Endodermal cell (in vitro differentiated cells): ENCODE measurements around the gene SLC26A3. TPM values are rescaled to one million over a fixed set of nuclear protein-coding genes. Genes with fewer than 3 reads are reported as not detected.

Experiments
- DNase-seq: peaks from one replicate; pipeline ENCODE4 v3.0.0-alpha.2; 2017
- H3K27ac ChIP-seq: 2 replicates; pipeline ENCODE4 v1.5.1; 2013; ENCODE audit warnings: mild to moderate bottlenecking, low read depth, low read length, moderate library complexity
- H3K27me3 ChIP-seq: 2 replicates; pipeline ENCODE4 v1.6.1; 2013; ENCODE audit warnings: mild to moderate bottlenecking, low read length, moderate library complexity; ENCODE audit not compliant: insufficient read depth, control insufficient read depth, poor library complexity, severe bottlenecking
- H3K36me3 ChIP-seq: 2 replicates; pipeline ENCODE4 v1.7.0; 2013; ENCODE audit warnings: mild to moderate bottlenecking, low read length, moderate library complexity; ENCODE audit not compliant: control insufficient read depth, insufficient read depth
- H3K4me1 ChIP-seq: one replicate; pipeline ENCODE4 v1.7.0; 2013; ENCODE audit warnings: low read length; ENCODE audit not compliant: control insufficient read depth, insufficient read depth
- H3K4me3 ChIP-seq: 2 replicates; pipeline ENCODE4 v1.5.1; 2013; ENCODE audit warnings: mild to moderate bottlenecking, low read length, moderate library complexity
- H3K9ac ChIP-seq: 2 replicates; pipeline ENCODE4 v1.6.1; 2013; ENCODE audit warnings: mild to moderate bottlenecking, low read length, moderate library complexity; ENCODE audit not compliant: poor library complexity, severe bottlenecking; ENCODE audit errors: extremely low read depth
- H3K9me3 ChIP-seq: 2 replicates; pipeline ENCODE4 v1.6.1; 2013; ENCODE audit warnings: mild to moderate bottlenecking, low read length, moderate library complexity; ENCODE audit not compliant: control insufficient read depth
- H3K27ac Mint-ChIP-seq: 2 replicates; pipeline ENCODE4 v1.8.0; 2020; ENCODE audit warnings: mixed read lengths
- H3K27me3 Mint-ChIP-seq: 2 replicates; pipeline ENCODE4 v1.8.0; 2021; ENCODE audit warnings: mild to moderate bottlenecking, mixed read lengths; ENCODE audit not compliant: insufficient read depth
- H3K36me3 Mint-ChIP-seq: 2 replicates; pipeline ENCODE4 v1.8.0; 2020; ENCODE audit warnings: low read depth, mixed read lengths
- H3K4me1 Mint-ChIP-seq: 2 replicates; pipeline ENCODE4 v1.8.0; 2020; ENCODE audit warnings: mixed read lengths
- H3K4me3 Mint-ChIP-seq: 2 replicates; pipeline ENCODE4 v1.8.0; 2020; ENCODE audit warnings: mild to moderate bottlenecking, moderate library complexity, mixed read lengths
- H3K9me3 Mint-ChIP-seq: 2 replicates; pipeline ENCODE4 v1.8.0; 2020; ENCODE audit warnings: mild to moderate bottlenecking, mixed read lengths
- WGBS, 2 experiments: methylation state at CpG; one replicate each; pipeline versions ENCODE4 v1.1.5 to v1.1.7; 2013; ENCODE audit warnings: missing lambda C conversion rate in 2 of 2, mixed read lengths in 1 of 2; ENCODE audit not compliant: insufficient coverage in 1 of 2, insufficient read length in 1 of 2; 5-methylcytosine and 5-hydroxymethylcytosine counted together
- total RNA-seq, 2 donors: library from RNA; stranded (reverse); fragmentation: NEBNext Ultra II Directional in 1 of 2; extraction: Animal tissue kit (Norgen Biotek cat#: 25700) in 1 of 2; gene quantifications; 2 replicates in 1 of 2; 3 replicates in 1 of 2; pipeline ENCODE4 v1.2.1, GENCODE V29; 2021
- TF ChIP-seq, protein P1 (sequence below): fragments of 200-600 bp; sonication (generic); conservative IDR thresholded peaks from 2 replicates; pipeline ENCODE4 v1.5.0; 2021; ENCODE audit warnings: antibody characterized with exemption, mild to moderate bottlenecking

The SLC26A3 gene
- total RNA-seq, 2 donors from 2014 or later, result not detected

DNA sequence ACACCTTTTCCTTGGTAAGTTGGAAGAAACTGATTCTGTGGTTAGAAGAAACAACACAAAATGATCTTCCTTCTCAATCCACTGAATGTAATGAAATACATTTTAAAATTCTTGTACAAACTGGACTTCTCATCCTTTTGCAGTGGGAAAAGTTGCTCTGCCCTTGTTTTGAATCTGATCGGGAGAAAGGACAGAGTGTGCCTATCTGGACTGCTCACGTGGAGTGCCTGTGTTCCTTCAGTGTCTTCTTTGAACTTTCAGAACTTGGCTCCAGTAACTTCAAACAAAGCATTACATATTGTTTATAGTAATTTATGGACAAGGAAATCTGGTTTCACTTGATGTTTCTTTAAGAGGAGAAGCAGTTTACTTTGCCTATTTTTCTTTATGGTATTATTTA is 17.1 kb downstream of the SLC26A3 start:
- Histone ChIP-seq H3K27me3 (no peaks in the 10 kb centered on the region), H3K36me3 (no peaks in the 10 kb centered on the region), H3K4me3 (no peak overlapping the region), H3K9me3 (no peaks in the 10 kb centered on the region), H3K27ac (no peak overlapping the region), H3K9ac (no peak overlapping the region), H3K4me1 (no peaks in the 10 kb centered on the region)
- no peak for DNase-seq
- Mint-ChIP-seq H3K4me3 (no peak overlapping the region), H3K36me3 (no peaks in the 10 kb centered on the region), H3K4me1 (peaks cover 7% of the 10 kb centered on the region), H3K9me3 (no peaks in the 10 kb centered on the region), H3K27me3 (no peaks in the 10 kb centered on the region), H3K27ac (no peak overlapping the region)
- WGBS, 2 experiments, result 86 to 95% methylated on average over 1 to 2 of the region's 2 CpGs
- TF ChIP-seq, protein P1, sequence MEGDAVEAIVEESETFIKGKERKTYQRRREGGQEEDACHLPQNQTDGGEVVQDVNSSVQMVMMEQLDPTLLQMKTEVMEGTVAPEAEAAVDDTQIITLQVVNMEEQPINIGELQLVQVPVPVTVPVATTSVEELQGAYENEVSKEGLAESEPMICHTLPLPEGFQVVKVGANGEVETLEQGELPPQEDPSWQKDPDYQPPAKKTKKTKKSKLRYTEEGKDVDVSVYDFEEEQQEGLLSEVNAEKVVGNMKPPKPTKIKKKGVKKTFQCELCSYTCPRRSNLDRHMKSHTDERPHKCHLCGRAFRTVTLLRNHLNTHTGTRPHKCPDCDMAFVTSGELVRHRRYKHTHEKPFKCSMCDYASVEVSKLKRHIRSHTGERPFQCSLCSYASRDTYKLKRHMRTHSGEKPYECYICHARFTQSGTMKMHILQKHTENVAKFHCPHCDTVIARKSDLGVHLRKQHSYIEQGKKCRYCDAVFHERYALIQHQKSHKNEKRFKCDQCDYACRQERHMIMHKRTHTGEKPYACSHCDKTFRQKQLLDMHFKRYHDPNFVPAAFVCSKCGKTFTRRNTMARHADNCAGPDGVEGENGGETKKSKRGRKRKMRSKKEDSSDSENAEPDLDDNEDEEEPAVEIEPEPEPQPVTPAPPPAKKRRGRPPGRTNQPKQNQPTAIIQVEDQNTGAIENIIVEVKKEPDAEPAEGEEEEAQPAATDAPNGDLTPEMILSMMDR, result no peak

DNA sequence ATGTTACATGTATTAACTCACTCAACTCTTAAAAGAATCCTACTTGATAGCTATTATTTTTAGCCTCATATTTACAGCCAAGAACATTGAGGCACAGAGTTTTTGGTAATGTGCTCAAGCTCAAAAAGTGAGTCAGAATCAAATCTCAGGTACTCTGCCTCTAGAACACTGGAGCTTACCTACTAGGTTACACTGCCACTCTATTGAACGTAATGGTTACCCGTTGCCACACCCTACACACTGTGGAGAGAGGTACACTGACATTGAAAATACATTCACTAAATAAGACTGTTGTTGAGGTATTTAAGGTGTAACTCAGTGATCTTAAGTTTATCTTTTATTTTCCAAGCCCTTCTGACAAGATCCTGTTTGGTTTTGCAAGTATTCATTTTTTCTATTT is 17.9 kb downstream of the SLC26A3 start:
- Histone ChIP-seq H3K9ac (no peak overlapping the region), H3K9me3 (no peaks in the 10 kb centered on the region), H3K27ac (no peak overlapping the region), H3K4me1 (no peaks in the 10 kb centered on the region), H3K4me3 (no peak overlapping the region), H3K27me3 (no peaks in the 10 kb centered on the region), H3K36me3 (no peaks in the 10 kb centered on the region)
- Mint-ChIP-seq H3K9me3 (no peaks in the 10 kb centered on the region), H3K27me3 (no peaks in the 10 kb centered on the region), H3K36me3 (no peaks in the 10 kb centered on the region), H3K4me1 (peaks cover 7% of the 10 kb centered on the region), H3K4me3 (no peak overlapping the region), H3K27ac (no peak overlapping the region)
- TF ChIP-seq, protein P1, result no peak
- DNase-seq, result no peak
- WGBS, 2 experiments, result 100% methylated on average over 2 of the region's 2 CpGs; no CpG with 5 or more reads in 1 of the 2 experiments

DNA sequence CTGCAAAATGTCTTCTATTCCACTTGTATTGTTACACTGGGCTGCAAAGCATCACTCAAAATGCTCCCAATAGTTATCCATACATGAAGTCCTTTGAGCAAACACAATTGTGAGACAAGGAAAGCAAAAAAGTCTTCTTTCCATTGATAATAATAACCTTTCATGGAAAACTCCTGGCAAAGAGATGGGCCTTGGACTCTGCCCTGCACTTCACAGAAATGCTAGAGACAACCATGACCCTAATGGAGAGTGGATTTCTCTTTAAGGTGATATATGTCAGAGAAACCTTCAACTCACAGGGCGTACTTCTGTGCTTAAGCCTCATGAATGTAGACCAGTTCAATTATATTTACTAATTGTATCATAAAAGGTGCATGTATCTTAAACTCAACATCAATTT is 19.4 kb downstream of the SLC26A3 start:
- no peaks in the 10 kb centered on the region for H3K27me3 Mint-ChIP-seq
- H3K9me3 ChIP-seq, result no peaks in the 10 kb centered on the region
- H3K4me1 Mint-ChIP-seq, result peaks cover 12% of the 10 kb centered on the region
- no peak overlapping the region for H3K27ac ChIP-seq
- no peak overlapping the region for H3K4me3 ChIP-seq
- no peaks in the 10 kb centered on the region for H3K4me1 ChIP-seq
- no peak overlapping the region for H3K4me3 Mint-ChIP-seq
- no CpG with 5 or more reads among the region's 1 CpG for WGBS, 2 experiments
- H3K27me3 ChIP-seq, result no peaks in the 10 kb centered on the region
- no peak overlapping the region for H3K27ac Mint-ChIP-seq
- TF ChIP-seq, protein P1, result no peak
- H3K9me3 Mint-ChIP-seq, result no peaks in the 10 kb centered on the region
- H3K9ac ChIP-seq, result no peak overlapping the region
- no peaks in the 10 kb centered on the region for H3K36me3 Mint-ChIP-seq
- no peak for DNase-seq
- no peaks in the 10 kb centered on the region for H3K36me3 ChIP-seq
